8988T (cell line): ENCODE results near the gene STRADA.

ENCODE experiments used
- DNase-seq: peaks from one replicate; pipeline ENCODE4 v3.0.0; 2011

Gene STRADA, protein sequence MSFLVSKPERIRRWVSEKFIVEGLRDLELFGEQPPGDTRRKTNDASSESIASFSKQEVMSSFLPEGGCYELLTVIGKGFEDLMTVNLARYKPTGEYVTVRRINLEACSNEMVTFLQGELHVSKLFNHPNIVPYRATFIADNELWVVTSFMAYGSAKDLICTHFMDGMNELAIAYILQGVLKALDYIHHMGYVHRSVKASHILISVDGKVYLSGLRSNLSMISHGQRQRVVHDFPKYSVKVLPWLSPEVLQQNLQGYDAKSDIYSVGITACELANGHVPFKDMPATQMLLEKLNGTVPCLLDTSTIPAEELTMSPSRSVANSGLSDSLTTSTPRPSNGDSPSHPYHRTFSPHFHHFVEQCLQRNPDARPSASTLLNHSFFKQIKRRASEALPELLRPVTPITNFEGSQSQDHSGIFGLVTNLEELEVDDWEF

GRCh38 chr17:63741408-63742173, at the start of gene STRADA:
Gene STRADA (minus strand): TSS chr17:63741799. CDS start chr17:63728369, 13,430 bp downstream.
- DNase-seq, result peak; percentile 63

GRCh38 chr17:63790057-63790456, 48.5 kb upstream of the STRADA start:
- DNase-seq, result no peak

GRCh38 chr17:63786971-63787711, 45.5 kb upstream of the STRADA start:
- no peak for DNase-seq

- DNase-seq, result no peak
Measured at GRCh38 chr17:63786117-63786516, 44.5 kb upstream of the STRADA start.

GRCh38 chr17:63785556-63785955, 44.0 kb upstream of the STRADA start:
- no peak for DNase-seq

- no peak for DNase-seq
Measured at GRCh38 chr17:63783522-63783921, 41.9 kb upstream of the STRADA start.

- no peak for DNase-seq
Measured at GRCh38 chr17:63780928-63781327, 39.3 kb upstream of the STRADA start.

DNA sequence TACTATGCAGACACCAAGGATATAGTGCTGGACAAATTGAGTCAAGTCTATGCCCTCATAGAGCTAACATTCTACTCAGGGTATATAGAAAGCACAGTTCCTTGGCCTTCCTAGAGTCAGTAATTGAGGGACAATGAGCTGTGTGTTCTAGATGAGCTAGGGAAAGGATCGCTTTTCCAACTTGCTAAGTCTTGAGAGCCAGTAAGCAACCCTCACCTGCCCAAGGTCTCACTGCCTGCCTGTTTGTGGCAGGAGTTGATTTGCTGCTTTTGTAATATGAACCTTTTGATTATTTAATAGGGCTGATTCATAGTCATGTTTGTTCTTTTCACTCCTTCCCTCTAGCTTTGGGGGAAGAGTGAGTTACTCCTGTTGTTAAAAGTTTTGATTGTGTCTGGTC, 38.9 kb upstream of the STRADA start:
- no peak for DNase-seq

- DNase-seq, result no peak
Measured at GRCh38 chr17:63775420-63775819, 33.8 kb upstream of the STRADA start.

DNA sequence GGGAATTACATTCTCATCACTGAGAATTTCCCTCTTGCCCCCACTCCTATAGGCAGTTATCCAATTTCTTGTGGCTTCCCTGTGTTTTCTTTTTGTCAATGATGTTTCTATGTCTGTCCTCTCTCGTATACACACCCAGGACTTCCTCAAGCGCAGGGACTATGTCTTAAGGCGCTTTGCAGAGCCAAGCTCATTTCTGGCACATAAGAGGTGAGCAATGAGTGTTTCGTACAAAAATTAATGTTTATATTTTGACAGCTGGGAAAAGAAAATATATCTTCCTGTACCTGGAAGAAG, 33.3 kb upstream of the STRADA start:
- DNase-seq, result no peak

- DNase-seq, result no peak
Measured at GRCh38 chr17:63774141-63774968, 32.8 kb upstream of the STRADA start, which contains the start of gene DDX42. Gene DDX42 (plus strand): TSS chr17:63774170. CDS start chr17:63787050, 12,880 bp downstream.

DNA sequence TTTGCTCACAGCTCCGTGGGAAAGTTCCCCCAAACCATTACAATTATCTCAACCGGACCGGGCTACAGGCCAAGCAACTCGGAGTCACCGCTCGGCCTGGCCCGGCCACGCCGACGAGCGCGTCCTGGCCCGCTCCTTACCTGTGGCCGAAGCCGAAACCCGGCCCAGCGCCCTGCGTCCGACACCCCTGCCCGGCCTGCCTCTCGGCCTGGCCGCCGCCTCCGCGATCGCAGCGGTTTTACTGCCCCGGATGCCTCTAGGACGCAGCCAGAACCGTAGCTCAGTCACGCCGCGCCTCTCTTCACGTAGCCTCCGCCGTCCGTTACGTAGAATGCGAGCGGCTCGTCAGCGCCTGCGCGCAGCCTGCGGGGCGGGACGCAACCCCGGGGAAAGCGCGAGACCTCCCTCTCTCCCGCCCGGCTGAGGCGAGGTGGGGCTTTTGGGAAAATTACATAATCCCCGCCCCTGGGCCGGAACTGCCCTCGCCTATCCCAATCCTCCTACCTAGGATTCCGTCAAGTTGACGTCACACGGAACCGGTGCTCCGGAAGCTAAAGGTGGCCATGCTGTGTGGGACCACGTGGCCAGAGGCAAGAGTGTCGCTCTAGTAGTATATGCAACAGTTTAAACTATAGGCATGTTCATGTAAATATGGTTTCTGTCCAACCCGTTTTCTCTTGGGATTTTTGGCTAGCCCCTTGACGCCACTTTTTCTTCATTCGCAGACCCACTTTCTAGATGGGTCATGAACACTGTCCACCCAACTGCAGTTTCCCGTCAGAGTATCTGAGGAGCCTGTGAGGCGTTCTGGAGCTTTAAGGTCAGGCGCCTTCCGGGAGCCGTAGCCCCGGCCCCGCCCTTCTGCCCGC, 31.9 kb upstream of the STRADA start, which contains the start of gene CCDC47:
Gene CCDC47, minus strand, starts transcription at position 326 of the 869 bp plus-strand sequence. CDS start 7,422 bp downstream, outside the sequence.
- peak; percentile 75 for DNase-seq

- no peak for DNase-seq
Measured at GRCh38 chr17:63772801-63773271, 31.2 kb upstream of the STRADA start.

GRCh38 chr17:63768433-63768832, 26.8 kb upstream of the STRADA start:
- DNase-seq, result no peak

GRCh38 chr17:63766754-63767153, 25.2 kb upstream of the STRADA start:
- no peak for DNase-seq

- no peak for DNase-seq
Measured at GRCh38 chr17:63764716-63765115, 23.1 kb upstream of the STRADA start.

DNA sequence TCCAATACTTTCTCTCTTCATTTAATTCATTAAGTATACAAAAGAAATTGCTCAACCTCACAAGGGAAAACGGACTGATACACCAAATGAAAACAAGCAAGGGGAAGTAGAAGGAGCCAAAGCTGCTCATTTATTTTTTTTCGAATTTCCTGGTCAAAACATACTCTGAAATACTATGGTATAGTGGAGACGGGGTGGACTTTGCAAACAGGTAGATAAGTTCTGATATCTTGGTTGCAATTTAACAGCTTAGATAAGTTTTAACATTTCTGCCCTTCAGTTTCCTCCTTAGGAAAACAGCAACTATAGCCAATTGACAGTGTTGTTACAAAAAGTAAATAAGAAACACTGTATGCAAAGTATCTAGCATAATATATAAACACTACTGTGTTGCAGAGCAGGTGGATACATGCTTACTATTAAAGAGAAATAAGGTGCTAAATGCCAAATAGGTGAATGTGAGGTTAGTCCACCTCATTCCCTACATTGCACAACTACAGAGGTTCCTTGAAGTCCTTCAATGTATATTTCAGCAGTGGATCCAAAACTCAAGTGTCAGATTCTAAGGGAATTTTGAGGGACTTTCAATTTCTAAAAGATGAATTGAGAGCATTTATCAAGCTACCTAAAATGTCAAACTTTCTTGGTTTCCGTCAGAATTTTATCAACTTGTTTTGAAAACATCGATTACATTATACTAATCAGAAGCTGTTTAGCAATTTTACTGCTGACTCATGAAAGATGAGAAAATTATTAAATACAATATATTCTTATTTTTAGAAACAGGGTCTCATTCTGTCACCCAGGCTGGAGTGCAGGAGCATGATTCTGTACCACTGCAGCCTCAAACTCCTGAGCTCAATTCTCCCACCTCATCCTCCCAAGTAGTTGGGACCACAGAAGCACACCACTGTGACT, 20.8 kb upstream of the STRADA start:
- no peak for DNase-seq

- DNase-seq, result no peak
Measured at GRCh38 chr17:63760771-63761539, 19.4 kb upstream of the STRADA start.

DNA sequence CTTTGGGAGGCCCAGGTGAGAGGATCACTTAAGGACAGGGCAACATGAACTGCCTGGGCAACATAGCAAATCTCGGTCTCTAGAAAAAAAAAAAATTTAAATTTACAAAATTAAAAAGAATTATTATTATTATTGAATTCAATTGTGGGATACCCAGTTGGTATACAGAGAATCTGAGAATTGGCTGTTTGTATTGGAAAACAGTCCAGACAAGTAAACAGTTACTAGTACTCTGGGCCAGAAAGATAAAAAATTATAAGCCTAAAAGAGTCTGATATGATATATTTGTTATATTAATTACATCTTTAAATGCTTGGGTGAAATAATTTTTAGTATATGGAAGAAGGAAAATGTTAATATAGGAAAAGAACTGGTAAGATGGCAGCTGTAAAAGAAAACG, 16.8 kb upstream of the STRADA start:
- no peak for DNase-seq
